ENCODE results near the gene DOCK2. TPM values are rescaled to one million over a fixed set of nuclear protein-coding genes. Genes with fewer than 3 reads are reported as not detected.
"Not testable (repeated sequence)": the region's sequence is repeated elsewhere in the genome, so short reads cannot be mapped to it uniquely, and the experiment has no call there.

Gene DOCK2
- total RNA-seq, 1 donor from 2014 or later, result 6.3 TPM

- intact Hi-C loops (cut with DNase I), result no loop called here
- peak; percentile 48 for ATAC-seq (ENCODE audit: poor library complexity)
- DNase-seq, result no peak
Observed at GRCh38 chr5:169635936-169636335, 1.1 kb upstream of the DOCK2 start.

GRCh38 chr5:169636477-169637084, 494 bp upstream of the DOCK2 start:
- intact Hi-C loops (cut with DNase I), result no loop called here
- no peak for DNase-seq
- no peak for ATAC-seq (ENCODE audit: poor library complexity)

GRCh38 chr5:169637549-169638121, 560 bp downstream of the DOCK2 start:
- DNase-seq (no peak), ATAC-seq (ENCODE audit: poor library complexity) (peak; percentile 66)
- intact Hi-C loops (cut with DNase I), result no loop called here

GRCh38 chr5:169641253-169641652, 4.2 kb downstream of the DOCK2 start:
- DNase-seq, result no peak
- no peak for ATAC-seq (ENCODE audit: poor library complexity)
- intact Hi-C loops (cut with DNase I), result no loop called here

GRCh38 chr5:169646856-169647255, 9.8 kb downstream of the DOCK2 start:
- ATAC-seq (ENCODE audit: poor library complexity) (no peak), DNase-seq (no peak)
- intact Hi-C loops (cut with DNase I), result no loop called here

GRCh38 chr5:169647566-169647965, 10.5 kb downstream of the DOCK2 start:
- intact Hi-C loops (cut with DNase I), result no loop called here
- DNase-seq (no peak), ATAC-seq (ENCODE audit: poor library complexity) (no peak)

GRCh38 chr5:169648725-169649310, 11.7 kb downstream of the DOCK2 start:
- peak; percentile 67 for ATAC-seq (ENCODE audit: poor library complexity)
- DNase-seq, result peak; percentile 66
- intact Hi-C loops (cut with DNase I), result no loop called here

GRCh38 chr5:169649486-169649885, 12.4 kb downstream of the DOCK2 start:
- no peak for ATAC-seq (ENCODE audit: poor library complexity)
- no peak for DNase-seq
- intact Hi-C loops (cut with DNase I), result no loop called here

- no peak for ATAC-seq (ENCODE audit: poor library complexity)
- DNase-seq, result no peak
- intact Hi-C loops (cut with DNase I), result no loop called here
Observed at GRCh38 chr5:169650701-169651331, 13.7 kb downstream of the DOCK2 start.

- ATAC-seq (ENCODE audit: poor library complexity), result no peak
- DNase-seq, result no peak
Observed at GRCh38 chr5:169651526-169651925, 14.5 kb downstream of the DOCK2 start.

GRCh38 chr5:169652057-169652456, 15.0 kb downstream of the DOCK2 start:
- intact Hi-C loops (cut with DNase I), result no loop called here
- ATAC-seq (ENCODE audit: poor library complexity), result peak; percentile 80
- peak; percentile 78 for DNase-seq

More at GRCh38 chr5:169651526-169651925, 14.5 kb downstream of the DOCK2 start:
- intact Hi-C loops (cut with DNase I), result no loop called here

- intact Hi-C loops (cut with DNase I), result no loop called here
- no peak for ATAC-seq (ENCODE audit: poor library complexity)
- no peak for DNase-seq
Observed at GRCh38 chr5:169653091-169653490, 16.0 kb downstream of the DOCK2 start.

GRCh38 chr5:169655353-169655752, 18.3 kb downstream of the DOCK2 start:
- intact Hi-C loops (cut with DNase I), result no loop called here
- DNase-seq, result no peak
- ATAC-seq (ENCODE audit: poor library complexity), result no peak

GRCh38 chr5:169656125-169656901, 19.2 kb downstream of the DOCK2 start:
- ATAC-seq (ENCODE audit: poor library complexity), result peak; percentile 52
- DNase-seq, result peak; percentile 51
- intact Hi-C loops (cut with DNase I), result no loop called here

GRCh38 chr5:169657127-169657526, 20.1 kb downstream of the DOCK2 start:
- DNase-seq, result no peak
- no peak for ATAC-seq (ENCODE audit: poor library complexity)
- intact Hi-C loops (cut with DNase I), result no loop called here

- not testable (repeated sequence) for ATAC-seq (ENCODE audit: poor library complexity); DNase-seq
Observed at GRCh38 chr5:169662451-169662850, 25.4 kb downstream of the DOCK2 start.

GRCh38 chr5:169663537-169663936, 26.5 kb downstream of the DOCK2 start:
- intact Hi-C loops (cut with DNase I), result no loop called here
- ATAC-seq (ENCODE audit: poor library complexity) (no peak), DNase-seq (no peak)

More at GRCh38 chr5:169662451-169662850, 25.4 kb downstream of the DOCK2 start:
- intact Hi-C loops (cut with DNase I), result not testable (repeated sequence)

- DNase-seq (no peak), ATAC-seq (ENCODE audit: poor library complexity) (no peak)
- intact Hi-C loops (cut with DNase I), result no loop called here
Observed at GRCh38 chr5:169666365-169666764, 29.3 kb downstream of the DOCK2 start.

All from Right ventricle myocardium superior (tissue), 1 donor.